HCT116 (cell line): ENCODE results near the gene CTR9. TPM values are rescaled to one million over a fixed set of nuclear protein-coding genes. Genes with fewer than 3 reads are reported as not detected.

Source experiments
- ATAC-seq: fragments of 200-7000 bp; cut with Tn5 transposase; 2 replicates; pipeline ENCODE4 v1.9.1; 2020; ENCODE audit warnings: mild to moderate bottlenecking, moderate library complexity
- BruUV-seq: library from RNA; stranded (reverse); fragments of 400-500 nt; replicated peaks from 2 replicates; lab custom pipeline; 2021; lab: Mats Ljungman, UMichigan
- CTCF ChIA-PET: fragments of 300-600 bp; sonication (Branson Sonifier 250); formaldehyde crosslinking; loops from one replicate; lab custom pipeline; 2021; ENCODE audit warnings: antibody characterized with exemption; lab: Charles Lee
- POLR2A ChIA-PET: fragments of 300-600, 350-600 bp; sonication (Branson Sonifier 250); formaldehyde crosslinking; loops from one replicate; lab custom pipeline; 2021; ENCODE audit warnings: antibody characterized with exemption; lab: Charles Lee
- RAD21 ChIA-PET, 2 experiments: fragments of 300-600 bp; sonication (Branson Sonifier 250); formaldehyde crosslinking; loops; one replicate each; lab custom pipeline; 2023; ENCODE audit warnings: low total read pairs in 2 of 2; ENCODE audit not compliant: uncharacterized antibody in 2 of 2, unreplicated experiment in 2 of 2, low non-redundant PET in 1 of 2; lab: Charles Lee
- DNase-seq: peaks from one replicate; pipeline ENCODE4 v3.0.0-alpha.2; 2010; ENCODE audit warnings: low read depth, low spot score
- H2AFZ ChIP-seq: fragments of 200-600 bp; shearing (Covaris generic), sonication (generic); 2 replicates; pipeline ENCODE4 v1.6.1; 2017; ENCODE audit warnings: low read depth, mixed run types, mixed read lengths, antibody characterized with exemption, low read length; ENCODE audit not compliant: poor library complexity, severe bottlenecking
- H3K27ac ChIP-seq: 2 replicates; pipeline ENCODE4 v1.5.1; 2012; ENCODE audit warnings: low read depth, low read length
- H3K27me3 ChIP-seq: fragments of 200-600 bp; sonication (generic); 2 replicates; pipeline ENCODE4 v1.6.1; 2016; ENCODE audit warnings: mixed run types, low read length, mixed read lengths; ENCODE audit not compliant: insufficient read depth
- H3K36me3 ChIP-seq, 2 experiments: fragments of 200-500 bp in 1 of 2; fragments of 200-600 bp in 1 of 2; sonication (Bioruptor generic) in 1 of 2; sonication (generic) in 1 of 2; 2 replicates each; pipeline versions ENCODE4 v1.5.1 to v1.6.1; 2014 to 2016; ENCODE audit warnings: low read length in 2 of 2, inconsistent platforms in 1 of 2, mixed read lengths in 1 of 2, mixed run types in 1 of 2; ENCODE audit not compliant: insufficient read depth in 2 of 2, control insufficient read depth in 1 of 2
- H3K4me1 ChIP-seq, 2 experiments: fragments of 200-600 bp in 1 of 2; sonication (generic) in 1 of 2; 2 replicates each; pipeline versions ENCODE4 v1.5.1 to v1.6.1; 2012 to 2017; ENCODE audit warnings: low read length in 2 of 2, inconsistent platforms in 1 of 2, mild to moderate bottlenecking in 1 of 2, mixed read lengths in 1 of 2, mixed run types in 1 of 2, moderate library complexity in 1 of 2; ENCODE audit not compliant: insufficient read depth in 2 of 2, control insufficient read depth in 1 of 2
- H3K4me2 ChIP-seq: fragments of 200-600 bp; sonication (generic); 2 replicates; pipeline ENCODE4 v1.6.1; 2017; ENCODE audit warnings: mixed run types, low read length, mixed read lengths
- H3K4me3 ChIP-seq, 2 experiments: fragments of 200-600 bp in 1 of 2; sonication (generic) in 1 of 2; replicated peaks in 1 of 2; 2 replicates each; pipeline ENCODE4 v1.5.1; 2011 to 2016; ENCODE audit warnings: low read length in 2 of 2, control low read depth in 1 of 2, low read depth in 1 of 2, mild to moderate bottlenecking in 1 of 2, mixed read lengths in 1 of 2, mixed run types in 1 of 2
- H3K79me2 ChIP-seq: fragments of 200-600 bp; sonication (generic); 2 replicates; pipeline ENCODE4 v1.6.1; 2017; ENCODE audit warnings: mild to moderate bottlenecking, mixed run types, low read length, moderate library complexity, mixed read lengths; ENCODE audit not compliant: insufficient read depth
- H3K9ac ChIP-seq: fragments of 200-600 bp; sonication (generic); 2 replicates; pipeline ENCODE4 v1.6.1; 2016; ENCODE audit warnings: low read length, mixed read lengths
- H3K9me2 ChIP-seq: fragments of 200-600 bp; sonication (generic), shearing (Covaris generic); 2 replicates; pipeline ENCODE4 v1.6.1; 2017; ENCODE audit warnings: mixed run types, mild to moderate bottlenecking, moderate library complexity; ENCODE audit not compliant: insufficient read depth
- H3K9me3 ChIP-seq, 2 experiments: fragments of 200-500 bp in 1 of 2; fragments of 200-600 bp in 1 of 2; sonication (Bioruptor generic) in 1 of 2; sonication (generic) in 1 of 2; 2 replicates each; pipeline ENCODE4 v1.6.1; 2014 to 2017; ENCODE audit warnings: low read length in 2 of 2, mixed read lengths in 2 of 2, inconsistent platforms in 1 of 2, low read depth in 1 of 2, mild to moderate bottlenecking in 1 of 2, mixed run types in 1 of 2, moderate library complexity in 1 of 2; ENCODE audit not compliant: control insufficient read depth in 1 of 2, insufficient read depth in 1 of 2
- H4K20me1 ChIP-seq: fragments of 200-600 bp; sonication (generic), shearing (Covaris generic); 2 replicates; pipeline ENCODE4 v1.6.1; 2017; ENCODE audit warnings: mixed run types, mild to moderate bottlenecking, moderate library complexity; ENCODE audit not compliant: insufficient read depth
- ATF3 ChIP-seq: IDR thresholded peaks from 2 replicates; pipeline ENCODE4 v1.6.1; 2012
- CBX3 ChIP-seq: IDR thresholded peaks from 2 replicates; pipeline ENCODE4 v1.6.1; 2012; ENCODE audit warnings: low read depth
- CEBPB ChIP-seq: IDR thresholded peaks from 2 replicates; pipeline ENCODE4 v1.6.1; 2012; ENCODE audit warnings: low read depth
- EGR1 ChIP-seq: IDR thresholded peaks from 2 replicates; pipeline ENCODE4 v1.6.1; 2012; ENCODE audit warnings: low read depth
- EZH2 ChIP-seq: fragments of 200-600 bp; sonication (generic); IDR thresholded peaks from 2 replicates; pipeline ENCODE4 v1.6.1; 2017; ENCODE audit warnings: antibody characterized with exemption, mixed run types
- EZH2phosphoT487 ChIP-seq: fragments of 200-600 bp; IDR thresholded peaks from 2 replicates; pipeline ENCODE4 v1.6.1; 2018; ENCODE audit warnings: antibody characterized with exemption, borderline replicate concordance
- FOSL1 ChIP-seq: IDR thresholded peaks from 2 replicates; pipeline ENCODE4 v1.6.1; 2012; ENCODE audit warnings: low read depth
- JUND ChIP-seq: IDR thresholded peaks from 2 replicates; pipeline ENCODE4 v1.6.1; 2012
- MAX ChIP-seq: IDR thresholded peaks from 2 replicates; pipeline ENCODE4 v1.6.1; 2012
- POLR2A ChIP-seq: IDR thresholded peaks from 2 replicates; pipeline ENCODE4 v1.7.0; 2011; ENCODE audit warnings: borderline replicate concordance; ENCODE audit not compliant: insufficient read depth, insufficient read length; ENCODE audit errors: extremely low read depth
- POLR2AphosphoS5 ChIP-seq: IDR thresholded peaks from 2 replicates; pipeline ENCODE4 v1.6.1; 2011; ENCODE audit warnings: mild to moderate bottlenecking, low read depth, low read length, moderate library complexity
- RAD21 ChIP-seq: IDR thresholded peaks from 2 replicates; pipeline ENCODE4 v1.6.1; 2012; ENCODE audit warnings: low read depth, mild to moderate bottlenecking
- SIN3A ChIP-seq: IDR thresholded peaks from 2 replicates; pipeline ENCODE4 v1.6.1; 2012; ENCODE audit warnings: low read depth
- SP1 ChIP-seq: IDR thresholded peaks from 2 replicates; pipeline ENCODE4 v1.6.1; 2012; ENCODE audit warnings: low read depth
- SRF ChIP-seq: IDR thresholded peaks from 2 replicates; pipeline ENCODE4 v1.6.1; 2012; ENCODE audit warnings: low read depth
- TCF7L2 ChIP-seq: IDR thresholded peaks from 2 replicates; pipeline ENCODE4 v1.7.0; 2011; ENCODE audit warnings: borderline replicate concordance, inconsistent platforms; ENCODE audit not compliant: insufficient read depth, insufficient read length; ENCODE audit errors: extremely low read depth
- intact Hi-C: fragments of 100-400 bp; cut with micrococcal nuclease; formaldehyde crosslinking; loops from 2 replicates; pipeline ENCODE4 v1.10.0; 2022
- total RNA-seq: library from RNA; stranded (reverse); gene quantifications from one replicate; pipeline ENCODE4 v1.2.1, GENCODE V29; 2021; ENCODE audit not compliant: unreplicated experiment
- TF ChIP-seq, protein P1 (sequence below): IDR thresholded peaks from 2 replicates; pipeline ENCODE4 v1.6.1; 2012; ENCODE audit warnings: low read depth
- TF ChIP-seq, protein P2 (sequence below): IDR thresholded peaks from 2 replicates; pipeline ENCODE4 v1.6.1; 2011; ENCODE audit warnings: mild to moderate bottlenecking, low read length, moderate library complexity; ENCODE audit not compliant: insufficient replicate concordance; ENCODE audit errors: extremely low read depth

Gene CTR9
- total RNA-seq, 1 experiment from 2014 or later, result 68.4 TPM

- Histone ChIP-seq H3K9ac (peak overlapping the region; percentile 61), H3K9me2 (no peaks in the 10 kb centered on the region), H4K20me1 (no peaks in the 10 kb centered on the region), H3K4me2 (peak overlapping the region; percentile 79), H3K4me1 (peaks cover 39 to 51% of the 10 kb centered on the region in 2 experiments), H3K9me3 (peaks cover 0 to 13% of the 10 kb centered on the region in 2 experiments; a peak in 1 of 4 replicates), H3K4me3 (peak overlapping the region; percentile 24 to 36), H3K27me3 (no peaks in the 10 kb centered on the region), H2AFZ (peak overlapping the region; percentile 49), H3K27ac (peak overlapping the region; percentile 89), H3K79me2 (no peaks in the 10 kb centered on the region), H3K36me3 (no peaks in the 10 kb centered on the region; a peak in 1 of 4 replicates)
- peak; percentile 96 for DNase-seq
- TSS peak; percentile 60 for BruUV-seq
- ChIA-PET CTCF (interaction anchor here (0.6 to 2.6 kb wide), 19 partner anchors 8 to 432 kb away, joined by 3 to 18 read pairs (median 4); partner anchors contain the start of gene RNF141), RAD21 (interaction anchor here (0.6 to 2.0 kb wide), 17 partner anchors 89 to 426 kb away, joined by 3 to 11 read pairs (median 4); partner anchors contain the start of genes RNF141 (in 2 of the 2) and AMPD3 (in 1 of the 2)), POLR2A (interaction anchor here (0.7 to 1.0 kb wide), 7 partner anchors 15 to 976 kb away, joined by 3 to 4 read pairs (median 4); partner anchors contain the start of genes AMPD3 and CTR9)
- intact Hi-C loops, result loop anchor here (1.0 to 5.0 kb wide), 9 partner anchors 76 to 977 kb away; partner anchors contain the start of gene ADM
- ATAC-seq, result peak; percentile 95
- no peak for TF ChIP-seq EZH2phosphoT487
- TF ChIP-seq TCF7L2, result peak; percentile 77
- peak; percentile 64 for TF ChIP-seq EGR1
- no peak for TF ChIP-seq ATF3
- no peak for TF ChIP-seq SIN3A
- TF ChIP-seq, protein P1, sequence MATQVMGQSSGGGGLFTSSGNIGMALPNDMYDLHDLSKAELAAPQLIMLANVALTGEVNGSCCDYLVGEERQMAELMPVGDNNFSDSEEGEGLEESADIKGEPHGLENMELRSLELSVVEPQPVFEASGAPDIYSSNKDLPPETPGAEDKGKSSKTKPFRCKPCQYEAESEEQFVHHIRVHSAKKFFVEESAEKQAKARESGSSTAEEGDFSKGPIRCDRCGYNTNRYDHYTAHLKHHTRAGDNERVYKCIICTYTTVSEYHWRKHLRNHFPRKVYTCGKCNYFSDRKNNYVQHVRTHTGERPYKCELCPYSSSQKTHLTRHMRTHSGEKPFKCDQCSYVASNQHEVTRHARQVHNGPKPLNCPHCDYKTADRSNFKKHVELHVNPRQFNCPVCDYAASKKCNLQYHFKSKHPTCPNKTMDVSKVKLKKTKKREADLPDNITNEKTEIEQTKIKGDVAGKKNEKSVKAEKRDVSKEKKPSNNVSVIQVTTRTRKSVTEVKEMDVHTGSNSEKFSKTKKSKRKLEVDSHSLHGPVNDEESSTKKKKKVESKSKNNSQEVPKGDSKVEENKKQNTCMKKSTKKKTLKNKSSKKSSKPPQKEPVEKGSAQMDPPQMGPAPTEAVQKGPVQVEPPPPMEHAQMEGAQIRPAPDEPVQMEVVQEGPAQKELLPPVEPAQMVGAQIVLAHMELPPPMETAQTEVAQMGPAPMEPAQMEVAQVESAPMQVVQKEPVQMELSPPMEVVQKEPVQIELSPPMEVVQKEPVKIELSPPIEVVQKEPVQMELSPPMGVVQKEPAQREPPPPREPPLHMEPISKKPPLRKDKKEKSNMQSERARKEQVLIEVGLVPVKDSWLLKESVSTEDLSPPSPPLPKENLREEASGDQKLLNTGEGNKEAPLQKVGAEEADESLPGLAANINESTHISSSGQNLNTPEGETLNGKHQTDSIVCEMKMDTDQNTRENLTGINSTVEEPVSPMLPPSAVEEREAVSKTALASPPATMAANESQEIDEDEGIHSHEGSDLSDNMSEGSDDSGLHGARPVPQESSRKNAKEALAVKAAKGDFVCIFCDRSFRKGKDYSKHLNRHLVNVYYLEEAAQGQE, result no peak
- TF ChIP-seq JUND, result peak; percentile 77
- TF ChIP-seq SP1, result peak; percentile 62
- TF ChIP-seq FOSL1, result peak; percentile 83
- no peak for TF ChIP-seq SRF
- TF ChIP-seq, protein P2, sequence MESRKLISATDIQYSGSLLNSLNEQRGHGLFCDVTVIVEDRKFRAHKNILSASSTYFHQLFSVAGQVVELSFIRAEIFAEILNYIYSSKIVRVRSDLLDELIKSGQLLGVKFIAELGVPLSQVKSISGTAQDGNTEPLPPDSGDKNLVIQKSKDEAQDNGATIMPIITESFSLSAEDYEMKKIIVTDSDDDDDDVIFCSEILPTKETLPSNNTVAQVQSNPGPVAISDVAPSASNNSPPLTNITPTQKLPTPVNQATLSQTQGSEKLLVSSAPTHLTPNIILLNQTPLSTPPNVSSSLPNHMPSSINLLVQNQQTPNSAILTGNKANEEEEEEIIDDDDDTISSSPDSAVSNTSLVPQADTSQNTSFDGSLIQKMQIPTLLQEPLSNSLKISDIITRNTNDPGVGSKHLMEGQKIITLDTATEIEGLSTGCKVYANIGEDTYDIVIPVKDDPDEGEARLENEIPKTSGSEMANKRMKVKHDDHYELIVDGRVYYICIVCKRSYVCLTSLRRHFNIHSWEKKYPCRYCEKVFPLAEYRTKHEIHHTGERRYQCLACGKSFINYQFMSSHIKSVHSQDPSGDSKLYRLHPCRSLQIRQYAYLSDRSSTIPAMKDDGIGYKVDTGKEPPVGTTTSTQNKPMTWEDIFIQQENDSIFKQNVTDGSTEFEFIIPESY, result no peak
- TF ChIP-seq POLR2A, result no peak
- TF ChIP-seq POLR2AphosphoS5, result peak; percentile 43; the same call in 1 of the 2 replicates
- no peak for TF ChIP-seq EZH2
- TF ChIP-seq CBX3, result 0 out of 2 replicates have a peak, but pooled peaks have one; percentile 3
- peak; percentile 100 for TF ChIP-seq RAD21
- TF ChIP-seq CEBPB, result no peak
- TF ChIP-seq MAX, result peak; percentile 61; the same call in 1 of the 2 replicates
These were observed 15.3 kb upstream of the CTR9 start for GRCh38 chr11:10735481-10736475.
